Activated CD8-positive, alpha-beta memory T cell treated with anti-CD3 and anti-CD28 coated beads, Interleukin-2, amount 50 U/mL, for 4 hours (primary cell): ENCODE results near the gene ULK2.
"Not testable (repeated sequence)": the region's sequence is repeated elsewhere in the genome, so short reads cannot be mapped to it uniquely, and the experiment has no call there.

Source experiments
- DNase-seq: peaks from one replicate; pipeline ENCODE4 v3.0.0-alpha.2; 2020

Gene ULK2

GRCh38 chr17:19867329-19868078, at the start of gene ULK2:
Gene ULK2 (minus strand): TSS chr17:19867936. CDS start chr17:19867417, 519 bp downstream.
- peak; percentile 56 for DNase-seq

DNA sequence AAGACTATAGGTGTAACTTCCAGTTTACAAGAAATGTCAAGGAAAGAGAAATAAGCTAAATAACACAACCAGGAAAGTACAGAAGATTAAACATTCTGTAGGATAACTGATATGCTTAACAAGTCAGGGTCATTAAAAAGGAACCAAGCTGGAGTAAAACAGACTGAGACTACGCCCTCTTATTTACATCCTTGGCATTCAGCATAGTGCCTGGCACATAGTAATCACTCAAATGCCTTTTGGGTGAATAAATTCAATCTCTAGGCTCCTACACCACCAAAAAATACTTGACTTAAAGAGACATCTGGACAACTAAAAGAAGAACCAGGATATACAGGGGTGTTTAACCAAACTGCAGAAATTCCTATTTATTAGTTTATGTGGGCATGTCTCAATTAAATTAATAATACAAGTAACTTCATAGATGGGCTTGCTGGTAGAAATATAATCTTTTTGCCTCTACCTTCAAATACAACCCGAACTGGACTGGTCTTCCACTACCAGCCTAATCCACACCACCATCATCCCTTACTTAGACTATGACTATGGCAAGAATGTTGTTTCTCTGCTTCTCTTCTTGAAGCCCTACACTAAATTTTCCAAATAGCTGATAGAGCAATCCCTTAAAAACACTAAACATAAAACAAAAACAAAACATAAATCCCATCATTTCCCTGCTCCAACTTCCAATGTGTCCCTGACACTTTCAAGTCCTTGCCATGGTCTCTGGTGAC, 47.7 kb upstream of the ULK2 start:
- no peak for DNase-seq

GRCh38 chr17:19911033-19911432, 43.3 kb upstream of the ULK2 start:
- no peak for DNase-seq

DNA sequence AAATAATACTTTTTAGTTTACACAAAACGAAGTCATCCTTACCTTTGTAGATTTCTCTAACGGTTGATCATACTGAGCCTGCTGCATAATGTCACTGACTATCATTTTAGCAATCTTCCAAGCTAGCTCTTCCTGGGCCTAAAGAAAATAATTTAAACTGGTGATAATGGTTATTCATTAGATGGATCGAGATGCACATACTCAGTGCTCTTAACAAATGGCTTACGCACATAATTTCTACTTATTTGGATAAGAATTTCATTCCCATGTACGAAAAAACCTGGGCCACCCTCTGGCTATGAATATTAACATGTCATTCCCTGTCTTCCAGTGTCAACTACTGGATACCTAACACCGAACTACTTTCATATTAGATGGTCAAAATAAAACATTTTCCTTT, 41.4 kb upstream of the ULK2 start:
- DNase-seq, result no peak

- no peak for DNase-seq
Measured at GRCh38 chr17:19905502-19905901, 37.8 kb upstream of the ULK2 start.

GRCh38 chr17:19904924-19905323, 37.2 kb upstream of the ULK2 start:
- DNase-seq, result no peak

- DNase-seq, result no peak
Measured at GRCh38 chr17:19904412-19904811, 36.7 kb upstream of the ULK2 start.

DNA sequence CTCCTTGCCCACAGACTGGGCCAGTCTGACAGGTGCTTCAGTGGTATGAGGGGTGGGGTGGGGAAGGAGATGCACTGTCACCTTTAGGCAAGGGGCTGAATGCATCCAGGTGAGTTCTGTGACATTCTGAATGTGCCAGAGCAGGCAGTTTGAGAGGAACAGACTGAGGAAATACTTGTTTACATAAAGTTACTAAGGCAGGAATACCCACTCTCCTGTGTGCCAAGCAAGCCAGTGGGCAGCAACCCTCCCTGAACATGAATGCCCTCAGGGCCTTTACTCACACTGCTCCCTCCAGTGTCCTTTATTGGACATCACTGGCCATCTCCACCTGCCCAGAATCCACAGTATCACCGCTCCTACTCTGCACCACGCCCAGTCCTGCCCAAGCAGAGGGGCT, 33.1 kb upstream of the ULK2 start:
- DNase-seq, result no peak

- DNase-seq, result no peak
Measured at GRCh38 chr17:19897903-19898302, 30.2 kb upstream of the ULK2 start.

- DNase-seq, result no peak
Measured at GRCh38 chr17:19897090-19897837, 29.5 kb upstream of the ULK2 start.

- no peak for DNase-seq
Measured at GRCh38 chr17:19896679-19897078, 28.9 kb upstream of the ULK2 start.

DNA sequence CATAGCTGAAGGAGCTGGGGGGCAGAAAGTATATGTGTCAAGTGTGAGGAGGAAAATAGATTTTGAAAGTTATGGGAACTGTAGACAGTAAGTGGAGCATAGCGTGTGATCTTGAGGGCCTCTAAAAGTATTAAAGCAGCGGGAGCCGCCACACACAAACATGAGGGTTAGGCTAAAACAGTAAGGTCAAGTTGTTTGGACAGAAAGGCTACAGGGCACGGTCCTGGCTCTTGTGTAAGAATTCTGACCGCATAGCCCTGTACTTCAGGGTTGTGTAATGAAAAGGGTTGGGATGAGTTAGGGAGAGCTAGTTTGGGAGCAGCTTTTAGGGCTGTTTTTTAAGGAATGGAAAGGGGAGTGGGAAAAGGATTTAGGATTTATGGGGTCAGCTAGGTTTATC, 22.8 kb upstream of the ULK2 start:
- not testable (repeated sequence) for DNase-seq

DNA sequence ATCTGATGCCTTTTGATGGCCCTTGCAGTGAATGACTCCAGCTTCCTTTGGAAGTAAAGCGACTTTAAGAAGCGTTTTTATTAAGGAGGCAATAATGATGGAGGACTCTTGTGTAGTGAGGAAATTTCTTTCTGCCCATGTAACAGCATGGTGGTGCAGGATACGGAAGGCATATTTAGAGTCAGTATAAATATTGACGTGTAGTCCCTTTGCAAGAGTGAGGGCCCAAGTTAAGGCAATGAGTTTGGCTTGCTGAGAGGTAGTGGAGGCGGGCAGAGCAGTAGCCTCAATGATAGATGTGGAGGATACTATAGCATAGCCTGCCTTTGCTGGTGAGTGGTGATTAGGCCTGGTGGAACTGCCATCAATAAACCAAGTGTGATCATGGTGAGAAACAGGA, 22.3 kb upstream of the ULK2 start:
- DNase-seq, result not testable (repeated sequence)

DNA sequence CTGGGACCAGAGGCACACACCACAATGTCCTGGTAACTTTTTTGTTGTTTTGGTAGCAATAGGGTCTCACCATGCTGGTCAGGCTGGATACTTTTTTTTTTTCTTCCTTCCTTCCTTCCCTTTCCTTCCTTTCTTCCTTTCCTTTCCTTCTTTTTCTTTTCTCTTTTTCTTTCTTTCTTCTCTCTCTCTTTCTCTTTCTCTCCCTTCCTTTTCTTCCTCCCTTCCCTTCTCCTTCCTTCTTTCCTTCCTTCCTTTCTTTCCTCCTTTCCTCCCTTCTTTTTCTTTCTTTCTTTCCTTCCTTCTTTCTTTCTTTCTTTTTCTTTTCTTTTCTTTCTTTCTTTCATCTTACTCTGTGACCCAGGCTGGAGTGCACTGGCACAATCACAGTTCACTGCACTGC, 18.4 kb upstream of the ULK2 start:
- DNase-seq, result no peak

- DNase-seq, result no peak
Measured at GRCh38 chr17:19883537-19884215, 15.9 kb upstream of the ULK2 start.

DNA sequence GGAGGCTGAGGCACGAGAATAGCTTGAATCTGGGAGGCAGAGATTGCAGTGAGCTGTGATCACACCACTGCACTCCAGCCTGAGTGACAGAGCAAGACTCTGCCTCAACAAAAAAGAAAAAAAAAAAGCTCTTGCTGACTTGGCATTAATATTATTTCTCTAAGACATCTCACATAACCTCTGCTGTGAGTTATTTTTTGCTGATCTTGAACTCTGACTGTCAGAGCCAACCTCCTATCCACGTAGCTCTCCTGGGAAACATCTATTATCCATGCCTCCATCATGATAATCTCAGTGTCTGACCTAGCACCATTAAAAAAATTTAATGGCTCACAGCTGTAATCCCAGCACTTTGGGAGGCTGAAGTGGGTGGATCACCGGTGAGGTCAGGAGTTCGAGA, 12.7 kb upstream of the ULK2 start:
- no peak for DNase-seq

DNA sequence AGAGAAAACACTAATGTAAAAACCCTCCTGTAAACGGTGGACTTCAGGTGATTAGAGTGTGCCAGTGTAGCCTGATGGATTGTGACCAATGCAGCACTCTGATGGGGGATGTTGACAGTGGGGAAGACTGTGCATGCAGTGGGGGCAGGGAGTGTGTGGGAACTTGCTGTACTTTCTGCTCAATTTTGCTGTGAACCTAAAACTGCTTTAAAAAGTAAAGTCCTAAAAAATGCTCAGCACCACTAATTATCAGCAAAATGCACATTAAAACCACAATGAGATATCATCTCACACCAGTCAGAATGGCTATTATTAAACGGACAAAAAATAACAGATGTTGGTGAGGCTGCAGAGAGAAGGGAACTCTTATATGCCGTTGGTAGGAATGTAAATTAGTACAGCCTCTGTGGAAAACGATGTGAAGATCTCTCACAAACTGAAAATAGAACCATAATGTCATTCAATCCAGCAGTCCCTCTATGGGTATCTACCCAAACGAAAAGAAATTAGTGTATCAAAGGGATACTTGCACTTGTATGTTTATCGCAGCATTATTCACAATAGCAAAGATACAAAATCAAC, 9.7 kb upstream of the ULK2 start:
- no peak for DNase-seq

DNA sequence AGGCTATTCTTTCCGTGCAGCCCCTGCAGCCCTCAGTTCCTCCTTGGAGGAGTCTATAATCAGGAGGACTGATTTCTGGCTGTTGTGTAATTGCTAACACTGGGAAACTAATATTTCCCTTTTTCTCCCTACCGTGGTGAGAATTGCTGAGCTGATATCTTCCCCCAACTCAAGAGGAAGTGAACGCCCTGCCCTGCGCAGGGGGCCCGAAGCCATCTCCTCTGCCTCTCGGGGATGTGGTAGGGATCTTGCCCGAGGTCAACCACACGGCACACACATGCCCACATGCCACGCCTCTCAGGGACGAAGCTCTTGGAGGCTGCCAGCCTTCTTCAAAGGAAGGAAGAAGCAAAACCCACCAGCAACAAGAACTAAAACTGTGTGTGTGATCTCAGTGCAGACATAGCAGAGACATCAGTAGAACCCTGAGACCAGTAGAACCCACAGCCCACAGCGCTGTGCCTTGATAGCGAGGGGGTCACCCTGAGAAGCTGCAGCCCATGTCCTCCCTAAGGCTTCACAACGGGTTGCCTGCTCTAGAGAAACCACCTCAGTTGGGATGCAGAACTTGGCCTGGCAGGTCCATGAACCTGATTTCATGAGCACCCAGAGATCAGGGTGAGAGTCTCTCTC, 8.9 kb upstream of the ULK2 start:
- DNase-seq, result no peak

DNA sequence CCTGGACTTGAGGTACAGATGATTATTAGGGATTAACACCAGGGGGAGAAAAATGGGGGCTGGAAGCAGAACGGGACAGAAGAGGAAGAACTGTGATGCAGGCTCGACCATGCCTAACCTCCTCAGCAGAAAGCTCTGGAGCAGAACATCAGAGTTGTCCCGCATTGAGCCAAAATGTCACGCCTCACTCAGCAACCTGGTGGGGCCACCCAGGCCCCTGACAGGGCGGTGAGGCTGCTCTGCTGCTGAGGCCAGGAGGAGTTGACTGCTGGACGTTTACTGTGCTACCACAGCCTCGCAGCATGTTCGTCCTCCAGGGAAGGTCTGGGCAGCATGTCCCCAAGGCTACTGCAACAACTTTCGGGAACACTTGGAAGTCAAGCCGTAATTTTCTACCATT, 6.5 kb upstream of the ULK2 start:
- DNase-seq, result no peak

DNA sequence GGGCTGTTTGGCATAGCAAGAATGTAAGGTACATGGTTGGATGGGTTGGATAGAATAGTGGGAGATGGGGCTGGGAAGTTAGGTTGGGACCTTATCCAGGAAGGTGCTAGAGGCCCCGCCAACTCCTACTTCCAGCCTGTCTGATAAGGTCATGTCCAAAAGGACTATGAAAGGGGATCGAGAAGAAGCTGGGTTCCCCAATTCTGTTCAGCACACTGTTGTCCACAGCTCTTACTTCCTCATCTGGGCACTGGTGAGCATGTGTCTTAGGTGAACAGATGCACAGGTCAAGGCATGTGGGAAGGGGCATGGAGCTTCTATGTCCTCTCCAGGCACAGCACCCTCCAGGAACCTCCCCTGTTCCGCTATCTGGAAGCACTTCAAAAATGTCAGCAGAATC, 5.6 kb upstream of the ULK2 start:
- no peak for DNase-seq

DNA sequence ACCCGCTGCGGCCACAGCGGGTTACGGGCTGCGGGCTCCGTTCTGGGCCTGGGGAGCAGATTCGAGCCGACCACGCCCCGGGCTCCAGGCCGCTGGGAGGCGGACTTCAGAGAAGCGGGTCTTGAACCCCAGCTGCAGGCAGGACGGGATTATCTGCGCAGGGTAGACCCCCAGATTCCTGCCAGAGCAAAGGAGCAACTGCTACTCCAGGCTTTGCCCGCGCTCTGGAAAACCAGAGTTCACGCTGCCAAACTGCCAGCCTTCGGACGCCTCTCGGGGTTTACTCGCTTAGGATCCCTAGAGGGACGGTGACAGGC, 301 bp upstream of the ULK2 start:
- peak; percentile 17 for DNase-seq

- DNase-seq, result peak; percentile 47
Measured at GRCh38 chr17:19867079-19867328, 732 bp downstream of the ULK2 start.

DNA sequence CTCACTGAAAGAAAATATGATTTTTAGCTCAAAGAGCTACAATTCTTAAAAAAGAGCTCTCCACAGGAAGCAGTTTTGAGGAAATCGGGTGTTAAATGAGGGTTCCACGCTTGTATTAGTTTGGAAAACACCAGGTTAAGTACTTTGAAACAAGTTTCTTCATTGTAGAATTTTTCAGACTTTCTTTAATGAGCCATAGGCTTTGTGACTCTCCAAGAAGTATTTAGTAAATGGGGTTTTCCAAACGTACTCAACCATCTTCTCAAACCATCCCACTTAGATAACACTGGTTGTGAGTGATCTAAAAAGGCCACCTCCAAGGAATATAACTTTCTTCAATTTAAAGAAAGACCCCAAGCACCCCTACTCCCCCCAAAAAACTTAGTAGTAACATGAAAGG, 2.7 kb downstream of the ULK2 start:
- DNase-seq, result no peak
